IPS-20b (cell line): ENCODE data around the gene CERKL.

ENCODE experiments used
- H3K27ac ChIP-seq: one replicate; pipeline ENCODE4 v1.5.1; 2013; ENCODE audit warnings: low read length
- H3K27me3 ChIP-seq: 2 replicates; pipeline ENCODE4 v1.6.1; 2013; ENCODE audit warnings: mild to moderate bottlenecking, low read length, inconsistent platforms; ENCODE audit not compliant: insufficient read depth
- H3K36me3 ChIP-seq: 2 replicates; pipeline ENCODE4 v1.6.1; 2013; ENCODE audit warnings: low read depth, mild to moderate bottlenecking, inconsistent platforms, low read length, moderate library complexity; ENCODE audit not compliant: insufficient read depth
- H3K4me1 ChIP-seq: 2 replicates; pipeline ENCODE4 v1.6.1; 2013; ENCODE audit warnings: mild to moderate bottlenecking, control low read depth, inconsistent platforms, low read length, moderate library complexity; ENCODE audit not compliant: insufficient read depth
- H3K4me3 ChIP-seq: 2 replicates; pipeline ENCODE4 v1.5.1; 2013; ENCODE audit warnings: mild to moderate bottlenecking, low read length, inconsistent platforms
- H3K9ac ChIP-seq: 2 replicates; pipeline ENCODE4 v1.6.1; 2013; ENCODE audit warnings: low read depth, mild to moderate bottlenecking, inconsistent platforms, low read length, moderate library complexity
- H3K9me3 ChIP-seq: 2 replicates; pipeline ENCODE4 v1.6.1; 2013; ENCODE audit warnings: mild to moderate bottlenecking, low read depth, low read length, inconsistent platforms; ENCODE audit not compliant: insufficient read depth

CERKL gene

DNA sequence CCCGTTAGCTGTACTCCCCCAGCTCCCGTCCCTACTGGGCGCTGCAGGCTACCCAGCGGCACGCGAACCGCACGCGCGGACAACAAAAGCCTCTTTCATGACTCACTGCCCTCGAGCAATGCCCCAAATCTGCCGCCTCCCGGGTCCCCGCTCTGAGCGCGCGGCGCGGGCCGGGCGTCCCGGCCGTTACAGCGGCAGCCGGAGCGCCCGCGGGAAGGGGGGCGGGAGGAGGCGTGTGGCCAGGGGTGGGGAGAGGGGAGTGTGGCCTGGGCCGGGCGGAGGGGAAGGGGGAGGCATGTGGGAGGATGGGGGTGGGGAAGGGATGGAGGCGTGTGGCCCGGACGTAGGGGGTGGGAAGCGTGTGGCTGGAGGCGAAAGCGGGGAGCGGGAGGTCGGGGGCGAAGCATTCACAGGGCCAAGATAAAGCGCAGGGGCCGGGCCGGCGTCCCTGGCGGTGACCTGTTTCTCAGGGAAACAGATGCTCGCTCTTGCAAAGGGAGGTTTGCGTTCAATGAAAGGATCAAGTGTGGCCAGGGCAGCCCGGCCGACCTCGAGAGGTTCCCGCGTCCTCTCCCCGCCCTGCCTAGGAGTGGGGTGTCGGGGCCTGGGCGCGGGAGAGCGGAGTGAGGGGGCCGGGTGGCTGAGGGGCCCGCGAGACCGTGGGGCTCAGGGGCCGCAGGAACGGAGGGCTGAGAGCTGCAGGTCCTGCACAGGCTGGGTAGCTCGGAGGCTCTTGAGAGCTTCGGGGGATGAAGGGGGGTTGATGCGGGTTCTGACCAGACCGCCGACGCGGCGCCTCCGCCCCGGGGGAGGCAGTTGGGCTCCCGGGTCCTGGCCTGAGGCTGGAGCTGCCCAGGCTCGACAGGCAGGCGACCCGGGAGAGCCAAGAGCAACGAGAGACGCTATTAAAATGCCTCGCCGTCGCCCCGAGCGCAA is 26.9 kb upstream of the CERKL start:
- Histone ChIP-seq H3K27me3 (peaks cover 100% of the 10 kb centered on the region), H3K27ac (no peak overlapping the region)

GRCh38 chr2:181682795-181683517 is 26.1 kb upstream of the CERKL start:
- Histone ChIP-seq H3K27me3 (peaks cover 100% of the 10 kb centered on the region), H3K9me3 (peaks cover 14% of the 10 kb centered on the region; the same call in 1 of the 2 replicates), H3K4me1 (peaks cover 24% of the 10 kb centered on the region; the same call in 1 of the 2 replicates), H3K4me3 (peak overlapping the region; percentile 58; the same call in 1 of the 2 replicates), H3K27ac (no peak overlapping the region), H3K36me3 (no peaks in the 10 kb centered on the region), H3K9ac (no peak overlapping the region)

More for the DNA sequence above, 26.9 kb upstream of the CERKL start:
- peaks cover 24% of the 10 kb centered on the region; the same call in 1 of the 2 replicates for H3K4me1 ChIP-seq
- H3K4me3 ChIP-seq, result peak overlapping the region; percentile 58
- H3K36me3 ChIP-seq, result no peaks in the 10 kb centered on the region
- peaks cover 14% of the 10 kb centered on the region; the same call in 1 of the 2 replicates for H3K9me3 ChIP-seq
- H3K9ac ChIP-seq, result no peak overlapping the region

DNA sequence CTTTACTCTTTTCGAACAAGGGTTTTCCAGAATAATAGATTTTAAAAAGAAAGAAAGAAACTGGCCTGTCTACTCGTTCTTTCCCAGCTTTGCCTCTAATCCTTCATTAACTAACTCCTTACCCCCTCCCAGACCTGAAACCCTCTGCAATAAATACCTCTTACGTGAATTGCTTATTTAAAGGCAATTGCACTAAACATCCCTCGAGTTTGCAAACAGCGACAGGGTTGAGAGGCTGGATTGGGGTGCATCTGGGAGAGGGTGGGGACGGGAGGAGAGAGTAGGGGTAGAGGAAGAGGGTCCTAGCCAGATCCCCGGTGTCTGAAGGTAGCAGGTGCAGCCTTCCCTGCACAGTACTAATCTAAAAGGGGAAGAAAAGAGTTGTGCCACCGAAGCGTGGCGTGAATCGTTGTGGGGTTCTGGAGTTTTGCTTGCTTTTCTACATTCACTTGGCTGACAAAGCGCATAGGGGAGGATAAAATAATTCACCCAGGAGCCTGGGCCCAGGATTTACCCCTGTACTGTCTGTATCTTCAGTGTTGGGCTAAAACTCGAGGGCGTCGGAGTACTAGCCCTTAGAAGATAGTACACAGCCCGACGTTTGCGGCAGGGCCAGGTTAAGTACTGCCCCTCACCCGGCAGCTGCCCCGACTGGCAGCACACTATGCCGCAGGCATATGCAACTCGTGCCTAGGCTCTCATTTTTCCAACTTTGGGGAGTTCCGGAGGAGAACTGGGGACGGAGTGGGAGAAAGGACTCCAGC is 25.3 kb upstream of the CERKL start:
- Histone ChIP-seq H3K27ac (no peak overlapping the region), H3K9ac (no peak overlapping the region), H3K9me3 (peaks cover 14% of the 10 kb centered on the region; the same call in 1 of the 2 replicates), H3K36me3 (no peaks in the 10 kb centered on the region), H3K4me1 (peaks cover 24% of the 10 kb centered on the region; the same call in 1 of the 2 replicates), H3K4me3 (peak overlapping the region; percentile 58; the same call in 1 of the 2 replicates), H3K27me3 (peaks cover 100% of the 10 kb centered on the region)

GRCh38 chr2:181680937-181681811 is 24.3 kb upstream of the CERKL start:
- Histone ChIP-seq H3K27ac (no peak overlapping the region), H3K9ac (no peak overlapping the region), H3K4me3 (peak overlapping the region; percentile 65), H3K36me3 (no peaks in the 10 kb centered on the region), H3K4me1 (peaks cover 24% of the 10 kb centered on the region; the same call in 1 of the 2 replicates), H3K9me3 (peaks cover 14% of the 10 kb centered on the region; the same call in 1 of the 2 replicates), H3K27me3 (peaks cover 100% of the 10 kb centered on the region)

DNA sequence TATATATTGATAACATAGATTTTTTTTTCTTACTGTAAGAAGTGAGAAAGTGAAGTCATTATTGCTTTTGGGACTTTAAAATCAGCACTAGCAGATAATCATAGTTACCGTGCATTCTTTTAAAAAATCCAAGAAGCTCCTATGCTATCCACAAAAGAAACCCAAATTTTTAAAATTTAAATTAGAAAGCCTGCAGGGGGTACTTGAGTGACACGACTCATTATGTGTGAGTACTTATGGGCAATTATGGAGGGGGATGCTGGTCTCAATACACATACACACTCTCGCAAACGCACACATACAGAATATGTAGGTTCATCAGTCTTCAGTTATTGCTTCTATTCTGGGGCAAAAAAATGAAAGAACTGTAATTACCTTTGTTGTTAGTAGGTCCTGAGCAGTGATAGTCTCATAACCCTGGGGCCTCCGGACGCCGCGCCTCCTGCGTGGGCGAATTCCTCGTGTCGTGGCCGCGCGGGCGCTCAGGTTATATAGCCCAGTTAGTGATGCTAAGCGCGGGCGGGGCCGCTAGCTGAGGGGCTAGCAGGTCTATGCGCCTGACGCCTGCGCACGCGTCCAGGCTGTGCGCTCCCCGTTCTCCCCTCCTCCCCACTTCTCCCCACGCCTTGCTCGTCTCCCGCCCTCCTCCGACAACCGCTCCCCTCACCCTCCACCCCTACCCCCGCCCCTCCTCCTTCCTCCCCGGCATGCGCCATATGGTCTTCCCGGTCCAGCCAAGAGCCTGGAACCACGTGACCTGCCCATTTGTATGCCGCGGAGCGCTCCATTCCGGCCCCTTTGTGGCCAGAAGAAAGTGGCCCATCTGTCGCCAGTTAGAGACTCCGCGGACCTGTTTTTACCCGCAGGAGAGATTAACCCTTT is 23.4 kb upstream of the CERKL start, which contains the start of gene NEUROD1:
Gene NEUROD1, minus strand, starts transcription at position 463 of the 882 bp plus-strand sequence. CDS start 1,657 bp downstream, outside the sequence.
- Histone ChIP-seq H3K4me3 (peak within 1 kb of the TSS; percentile 65), H3K27ac (no peak within 1 kb of the TSS), H3K9me3 (peaks cover 14% of the 10 kb centered on the region; the same call in 1 of the 2 replicates), H3K4me1 (peaks cover 21% of the 10 kb centered on the region; the same call in 1 of the 2 replicates), H3K36me3 (no peaks in the 10 kb centered on the region), H3K27me3 (peaks cover 100% of the 10 kb centered on the region), H3K9ac (no peak within 1 kb of the TSS)

DNA sequence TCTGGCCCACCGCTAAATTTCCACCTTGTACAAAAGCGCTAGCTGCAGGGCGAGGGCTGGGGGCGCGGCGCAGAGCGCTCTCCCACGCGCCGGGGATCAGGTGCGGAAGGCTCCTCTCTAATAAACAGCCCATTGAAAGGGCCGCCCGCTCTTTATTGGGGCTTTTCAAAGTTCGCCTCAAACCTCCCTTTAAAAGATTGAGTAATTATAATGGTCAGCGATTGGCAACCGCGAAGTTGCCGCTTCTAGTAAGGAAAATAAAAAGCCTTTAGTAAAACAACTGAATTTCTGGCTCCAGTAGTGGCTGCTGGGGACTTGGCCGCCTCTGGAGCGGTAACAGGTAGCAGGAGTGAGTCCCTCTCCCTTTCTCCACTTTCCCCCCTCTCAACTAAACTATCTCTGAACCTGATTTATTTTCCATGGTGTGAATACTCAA is 22.7 kb upstream of the CERKL start:
- Histone ChIP-seq H3K27ac (no peak overlapping the region), H3K9ac (no peak overlapping the region), H3K4me1 (peaks cover 18% of the 10 kb centered on the region; the same call in 1 of the 2 replicates), H3K36me3 (no peaks in the 10 kb centered on the region), H3K4me3 (0 out of 2 replicates have a peak overlapping the region, but pooled peaks have one; percentile 49), H3K27me3 (peaks cover 100% of the 10 kb centered on the region), H3K9me3 (peaks cover 11% of the 10 kb centered on the region; the same call in 1 of the 2 replicates)

DNA sequence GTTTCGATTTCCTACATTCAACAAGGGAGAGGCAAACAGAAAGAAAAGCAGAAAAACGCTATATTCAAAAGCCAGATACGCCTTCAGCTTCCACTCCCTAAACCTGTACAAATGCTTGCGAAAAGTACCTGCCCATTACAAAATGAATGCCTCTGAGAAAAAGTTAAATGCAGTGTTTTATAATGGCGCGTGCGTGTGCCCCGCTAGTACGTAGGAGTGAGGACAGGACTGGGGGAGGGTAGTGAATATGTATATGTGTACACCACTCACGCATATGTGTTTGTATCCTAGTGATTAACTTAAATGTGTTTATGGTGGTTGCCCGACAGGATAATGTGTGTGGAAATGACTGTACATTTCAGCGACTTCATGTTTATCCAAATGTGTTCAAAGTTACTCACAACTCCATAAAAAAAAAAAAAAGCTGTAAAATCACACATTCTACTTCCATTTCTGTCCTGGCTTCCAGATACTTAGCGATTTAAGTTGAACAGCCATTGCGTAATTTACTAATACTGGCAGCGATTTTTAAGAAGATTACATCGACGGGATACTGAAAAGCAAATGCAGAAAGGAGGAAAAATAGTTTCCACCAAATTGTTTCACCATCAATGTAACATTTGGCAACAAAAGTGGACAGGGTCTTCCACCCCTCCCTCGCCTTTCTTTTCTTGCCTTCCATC is 22.1 kb upstream of the CERKL start:
- H3K36me3 ChIP-seq, result no peaks in the 10 kb centered on the region

DNA sequence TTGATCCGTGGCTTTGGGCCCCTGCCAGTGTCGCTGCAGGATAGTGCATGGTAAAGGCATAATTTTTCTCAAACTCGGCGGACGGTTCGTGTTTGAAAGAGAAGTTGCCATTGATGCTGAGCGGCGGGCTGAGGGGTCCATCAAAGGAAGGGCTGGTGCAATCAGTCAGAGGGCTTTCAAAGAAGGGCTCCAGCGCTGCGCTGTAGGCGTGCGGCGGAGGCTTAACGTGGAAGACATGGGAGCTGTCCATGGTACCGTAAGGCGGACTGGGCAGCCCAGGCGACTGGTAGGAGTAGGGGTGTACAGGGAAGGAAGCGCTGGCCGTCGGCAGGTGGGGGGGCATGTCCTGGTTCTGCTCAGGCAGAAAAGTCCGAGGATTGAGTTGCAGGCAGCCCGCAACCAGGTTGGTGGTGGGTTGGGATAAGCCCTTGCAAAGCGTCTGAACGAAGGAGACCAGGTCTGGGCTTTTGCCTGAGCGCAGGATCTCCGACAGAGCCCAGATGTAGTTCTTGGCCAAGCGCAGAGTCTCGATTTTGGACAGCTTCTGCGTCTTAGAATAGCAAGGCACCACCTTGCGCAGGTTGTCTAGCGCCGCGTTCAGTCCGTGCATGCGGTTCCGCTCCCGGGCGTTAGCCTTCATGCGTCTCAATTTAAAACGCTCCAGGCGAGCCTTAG is 21.1 kb upstream of the CERKL start:
- Histone ChIP-seq H3K4me1 (peaks cover 17% of the 10 kb centered on the region; the same call in 1 of the 2 replicates), H3K36me3 (no peaks in the 10 kb centered on the region), H3K27ac (no peak overlapping the region), H3K27me3 (peaks cover 100% of the 10 kb centered on the region), H3K9me3 (peaks cover 11% of the 10 kb centered on the region; the same call in 1 of the 2 replicates), H3K9ac (no peak overlapping the region), H3K4me3 (no peak overlapping the region)

More for the DNA sequence above, 22.1 kb upstream of the CERKL start:
- H3K4me1 ChIP-seq, result peaks cover 18% of the 10 kb centered on the region; the same call in 1 of the 2 replicates
- peaks cover 11% of the 10 kb centered on the region; the same call in 1 of the 2 replicates for H3K9me3 ChIP-seq
- H3K9ac ChIP-seq, result no peak overlapping the region
- no peak overlapping the region for H3K27ac ChIP-seq
- H3K4me3 ChIP-seq, result no peak overlapping the region
- peaks cover 100% of the 10 kb centered on the region for H3K27me3 ChIP-seq

DNA sequence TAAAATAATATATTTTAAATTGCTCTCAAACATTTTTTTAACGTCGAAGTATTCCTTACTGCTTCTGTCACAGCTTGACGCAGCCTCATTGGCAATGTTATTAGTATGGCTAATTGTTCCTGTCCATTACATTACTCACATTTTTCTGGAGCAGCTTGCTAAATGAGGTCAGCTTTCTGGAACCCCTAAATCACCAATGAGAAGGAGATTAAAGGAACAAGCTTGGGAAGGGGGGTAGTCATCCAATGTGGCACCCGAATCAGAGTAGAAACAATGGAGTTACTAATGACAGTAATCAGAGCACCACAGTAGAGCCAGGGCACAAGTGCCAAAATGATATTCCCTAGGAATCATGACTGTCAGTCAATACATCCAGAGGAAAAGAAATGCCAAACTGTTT is 18.3 kb upstream of the CERKL start:
- Histone ChIP-seq H3K27ac (no peak overlapping the region), H3K9ac (no peak overlapping the region), H3K4me3 (no peak overlapping the region), H3K36me3 (no peaks in the 10 kb centered on the region), H3K9me3 (peaks cover 2% of the 10 kb centered on the region; the same call in 1 of the 2 replicates), H3K4me1 (peaks cover 5% of the 10 kb centered on the region; the same call in 1 of the 2 replicates), H3K27me3 (peaks cover 95% of the 10 kb centered on the region)
